Testis (tissue), 3 donors: Measurements from ENCODE around the gene SYCE3. TPM values are rescaled to one million over a fixed set of nuclear protein-coding genes. Genes with fewer than 3 reads are reported as not detected.

Experiments
- DNase-seq: peaks from one replicate; pipeline ENCODE4 v3.0.0-alpha.2; 2019
- H3K27ac ChIP-seq, 2 donors: fragments of 200-600 bp; sonication (generic); one replicate each; pipeline ENCODE4 v1.5.1; 2019
- H3K27me3 ChIP-seq: fragments of 200-600 bp; sonication (generic); one replicate; pipeline ENCODE4 v1.5.1; 2019
- H3K36me3 ChIP-seq: fragments of 200-600 bp; sonication (generic); one replicate; pipeline ENCODE4 v1.5.1; 2017; ENCODE audit warnings: low read depth; ENCODE audit errors: missing control alignments
- H3K4me1 ChIP-seq: fragments of 200-600 bp; sonication (generic); one replicate; pipeline ENCODE4 v1.5.1; 2019
- H3K4me3 ChIP-seq, 2 donors: fragments of 200-600 bp; sonication (generic); one replicate each; pipeline ENCODE4 v1.5.1; 2017 to 2019
- H3K9me3 ChIP-seq: fragments of 200-600 bp; sonication (generic); one replicate; pipeline ENCODE4 v1.5.1; 2017
- CTCF ChIP-seq, 3 experiments: fragments of 450-650 bp in 2 of 3; fragments of 200-600 bp in 1 of 3; sonication (generic) in 1 of 3; IDR thresholded peaks; one replicate each; pipeline ENCODE4 v1.5.1; 2016 to 2019; ENCODE audit warnings: antibody characterized with exemption in 3 of 3, mild to moderate bottlenecking in 2 of 3, moderate library complexity in 1 of 3
- POLR2A ChIP-seq: fragments of 450-650 bp; IDR thresholded peaks from one replicate; pipeline ENCODE4 v1.6.1; 2017; ENCODE audit warnings: antibody characterized with exemption, mild to moderate bottlenecking, moderate library complexity
- WGBS, 2 donors: methylation state at CpG; one replicate each; pipeline ENCODE4 v1.1.5; 2018; 5-methylcytosine and 5-hydroxymethylcytosine counted together
- intact Hi-C: fragments of 100-400 bp; cut with DNase I; formaldehyde crosslinking; loops from one replicate; pipeline ENCODE4 v1.15.1; 2023; ENCODE audit warnings: low total_unique reads
- polyA plus RNA-seq: library from polyadenylated mRNA; stranded (reverse); fragments of 350-450 nt; fragmentation: Illumina TruSeq; extraction: RNeasy Lipid Tissue Mini Kit (QIAGEN cat#74804); gene quantifications from one replicate; pipeline ENCODE4 v1.2.3, GENCODE V29; 2014; ENCODE audit warnings: low read depth, low replicate concordance; ENCODE audit not compliant: insufficient read depth
- total RNA-seq, 2 donors: library from RNA; depleted of rRNA; stranded (reverse); fragments of >200 nt; gene quantifications; one replicate each; pipeline ENCODE4 v1.2.3, GENCODE V29; 2016

The SYCE3 gene
- total and polyA plus RNA-seq, 3 donors from 2014 or later: 40.4 to 183 (median 71.9) TPM

DNA sequence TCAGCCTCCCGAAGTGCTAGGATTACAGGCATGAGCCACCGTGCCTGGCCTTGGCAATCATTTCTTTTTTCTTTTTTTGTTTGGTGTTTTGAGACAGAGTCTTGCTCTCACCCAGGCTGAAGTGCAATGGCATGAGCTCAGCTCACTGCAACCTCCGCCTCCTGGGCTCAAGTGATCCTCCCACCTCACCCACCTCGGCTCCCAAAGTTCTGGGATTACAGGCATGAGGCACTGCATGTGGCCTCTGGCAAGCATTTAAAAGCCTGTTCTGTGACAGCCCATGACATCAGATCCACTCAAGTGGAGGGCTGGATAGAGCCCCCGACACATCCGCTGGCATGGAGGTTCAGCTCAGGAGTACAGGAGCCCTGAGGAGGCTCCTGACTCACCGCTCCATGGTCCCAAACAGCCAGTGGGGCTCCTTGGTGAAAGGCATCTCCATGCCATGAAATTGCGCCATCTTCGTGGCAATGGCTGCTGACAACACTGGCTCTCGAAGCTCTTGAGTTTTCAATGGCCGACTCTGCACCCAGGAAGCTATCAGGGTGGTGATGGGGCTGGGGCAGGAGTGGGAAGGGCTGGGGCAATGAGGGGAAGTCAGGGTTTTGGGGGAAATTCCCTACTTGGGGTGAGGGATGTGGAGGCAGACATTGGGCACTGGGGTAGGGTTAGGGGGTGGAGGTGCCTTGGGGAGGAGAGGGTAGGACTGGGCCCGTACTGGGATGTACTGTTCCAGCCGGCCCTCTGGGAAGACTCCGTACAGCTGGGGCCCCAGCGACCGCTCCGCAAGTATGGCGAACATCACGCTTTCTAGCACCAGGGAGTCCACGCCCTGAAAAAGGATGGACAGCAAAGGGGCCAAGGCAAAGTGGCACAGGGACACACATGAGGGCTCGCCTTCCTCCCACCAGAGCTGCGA is 18.6 kb upstream of the SYCE3 start:
- 84% methylated on average over 19 to 22 of the region's 22 CpGs for WGBS, 2 donors
- intact Hi-C loops: no loop called here
- no peaks in the 10 kb centered on the region for H3K27me3 ChIP-seq
- no peak for DNase-seq
- H3K9me3 ChIP-seq: no peaks in the 10 kb centered on the region
- peak overlapping the region; percentile 81 to 97 for H3K4me3 ChIP-seq
- TF ChIP-seq CTCF (IDR thresholded peaks at IDR 0.05): no peak
- H3K36me3 ChIP-seq: no peaks in the 10 kb centered on the region
- H3K27ac ChIP-seq: peak overlapping the region in 1 of 2 donors; percentile 96
- peaks cover 23% of the 10 kb centered on the region for H3K4me1 ChIP-seq

DNA sequence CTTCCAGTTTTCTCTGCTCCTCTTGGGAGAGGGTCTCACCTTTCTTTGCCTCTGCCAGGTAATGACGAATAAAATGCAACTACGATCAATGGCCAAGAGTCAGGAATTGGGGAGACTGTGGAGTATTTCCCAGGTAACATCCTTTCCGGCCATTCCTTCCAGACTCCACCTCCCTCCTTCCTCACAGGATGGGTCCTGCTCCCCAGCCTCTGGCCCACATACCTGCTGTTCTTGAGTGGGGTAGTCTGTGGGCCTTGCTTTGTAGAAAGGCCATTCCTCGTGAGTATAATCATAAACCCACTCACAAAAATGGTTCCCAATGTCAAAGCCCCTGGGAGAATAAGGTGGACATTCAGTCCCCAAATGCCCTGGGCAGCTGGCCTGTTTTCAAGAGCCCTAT is 17.0 kb upstream of the SYCE3 start:
- H3K27ac ChIP-seq: no peak overlapping the region
- H3K27me3 ChIP-seq: no peaks in the 10 kb centered on the region
- no peak for DNase-seq
- no peak for TF ChIP-seq POLR2A
- TF ChIP-seq CTCF (IDR thresholded peaks at IDR 0.05): no peak
- no peaks in the 10 kb centered on the region for H3K9me3 ChIP-seq
- 92 to 93% methylated on average over 4 of the region's 4 CpGs for WGBS, 2 donors
- peaks cover 23% of the 10 kb centered on the region for H3K4me1 ChIP-seq
- intact Hi-C loops: no loop called here
- H3K4me3 ChIP-seq: no peak overlapping the region
- no peaks in the 10 kb centered on the region for H3K36me3 ChIP-seq

DNA sequence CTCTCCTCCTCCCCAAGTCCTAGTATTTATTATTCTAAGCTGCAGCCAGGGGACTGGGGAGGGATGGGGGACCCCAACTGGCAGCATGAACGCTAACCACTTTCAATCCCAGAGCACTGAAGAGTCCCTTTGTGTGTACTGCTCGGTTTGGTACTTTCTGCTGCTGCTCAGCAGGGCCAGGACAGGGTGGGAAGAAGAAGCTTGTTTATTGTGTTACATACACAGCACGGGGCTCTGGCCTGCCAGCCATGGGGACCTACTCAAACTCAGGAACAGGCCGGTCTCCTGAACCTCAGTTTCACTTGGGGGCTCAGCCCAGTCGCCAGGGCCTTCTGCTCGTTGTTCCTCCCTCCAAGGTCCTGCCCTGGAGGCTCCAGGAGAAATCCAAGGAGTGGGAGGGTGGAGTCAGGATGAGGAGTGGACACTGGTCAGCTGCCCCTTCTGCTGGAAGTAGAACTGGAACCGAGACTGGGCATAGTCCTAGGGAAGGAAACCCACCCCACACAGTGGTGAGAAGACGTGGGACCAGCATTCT is 16.1 kb upstream of the SYCE3 start:
- 58 to 71% methylated on average over 8 of the region's 8 CpGs for whole genome bisulfite sequencing, 2 donors
- no peaks in the 10 kb centered on the region for H3K36me3 ChIP-seq

GRCh38 chr22:50577987-50578775 is 15.5 kb upstream of the SYCE3 start, which contains the start of gene CPT1B:
CPT1B (minus strand) TSS chr22:50578427; CDS start chr22:50577915, 512 bp downstream.
- Histone ChIP-seq H3K4me1 (peaks cover 17% of the 10 kb centered on the region), H3K27ac (no peak within 1 kb of the TSS), H3K4me3 (peak within 1 kb of the TSS in 1 of 2 donors; percentile 21), H3K27me3 (no peaks in the 10 kb centered on the region), H3K36me3 (no peaks in the 10 kb centered on the region), H3K9me3 (no peaks in the 10 kb centered on the region)
- no peak for TF ChIP-seq POLR2A
- TF ChIP-seq CTCF (IDR thresholded peaks at IDR 0.05): no peak
- no peak for DNase-seq
- 26 to 36% methylated on average over 19 to 60 of the region's 63 CpGs for WGBS, 2 donors
- intact Hi-C loops: no loop called here

More for the DNA sequence above, 16.1 kb upstream of the SYCE3 start:
- Histone ChIP-seq H3K27me3 (no peaks in the 10 kb centered on the region), H3K9me3 (no peaks in the 10 kb centered on the region), H3K4me1 (peaks cover 22% of the 10 kb centered on the region), H3K4me3 (no peak overlapping the region), H3K27ac (no peak overlapping the region)
- TF ChIP-seq CTCF (IDR thresholded peaks at IDR 0.05) (no peak), POLR2A (no peak)
- no peak for DNase-seq
- intact Hi-C loops: no loop called here
